HCT116 (cell line): ENCODE measurements around the gene PPIG. TPM values are rescaled to one million over a fixed set of nuclear protein-coding genes. Genes with fewer than 3 reads are reported as not detected.
"Not testable (repeated sequence)": the region's sequence is repeated elsewhere in the genome, so short reads cannot be mapped to it uniquely, and the experiment has no call there.

Source experiments
- ATAC-seq: fragments of 200-7000 bp; cut with Tn5 transposase; 2 replicates; pipeline ENCODE4 v1.9.1; 2020; ENCODE audit warnings: mild to moderate bottlenecking, moderate library complexity
- BruUV-seq: library from RNA; stranded (reverse); fragments of 400-500 nt; replicated peaks from 2 replicates; lab custom pipeline; 2021; lab: Mats Ljungman, UMichigan
- CTCF ChIA-PET: fragments of 300-600 bp; sonication (Branson Sonifier 250); formaldehyde crosslinking; loops from one replicate; lab custom pipeline; 2021; ENCODE audit warnings: antibody characterized with exemption; lab: Charles Lee
- POLR2A ChIA-PET: fragments of 300-600, 350-600 bp; sonication (Branson Sonifier 250); formaldehyde crosslinking; loops from one replicate; lab custom pipeline; 2021; ENCODE audit warnings: antibody characterized with exemption; lab: Charles Lee
- RAD21 ChIA-PET, 2 experiments: fragments of 300-600 bp; sonication (Branson Sonifier 250); formaldehyde crosslinking; loops; one replicate each; lab custom pipeline; 2023; ENCODE audit warnings: low total read pairs in 2 of 2; ENCODE audit not compliant: uncharacterized antibody in 2 of 2, unreplicated experiment in 2 of 2, low non-redundant PET in 1 of 2; lab: Charles Lee
- DNase-seq: peaks from one replicate; pipeline ENCODE4 v3.0.0-alpha.2; 2010; ENCODE audit warnings: low read depth, low spot score
- H2AFZ ChIP-seq: fragments of 200-600 bp; shearing (Covaris generic), sonication (generic); 2 replicates; pipeline ENCODE4 v1.6.1; 2017; ENCODE audit warnings: low read depth, mixed run types, mixed read lengths, antibody characterized with exemption, low read length; ENCODE audit not compliant: poor library complexity, severe bottlenecking
- H3K27ac ChIP-seq: 2 replicates; pipeline ENCODE4 v1.5.1; 2012; ENCODE audit warnings: low read depth, low read length
- H3K27me3 ChIP-seq: fragments of 200-600 bp; sonication (generic); 2 replicates; pipeline ENCODE4 v1.6.1; 2016; ENCODE audit warnings: mixed run types, low read length, mixed read lengths; ENCODE audit not compliant: insufficient read depth
- H3K36me3 ChIP-seq, 2 experiments: fragments of 200-500 bp in 1 of 2; fragments of 200-600 bp in 1 of 2; sonication (Bioruptor generic) in 1 of 2; sonication (generic) in 1 of 2; 2 replicates each; pipeline versions ENCODE4 v1.5.1 to v1.6.1; 2014 to 2016; ENCODE audit warnings: low read length in 2 of 2, inconsistent platforms in 1 of 2, mixed read lengths in 1 of 2, mixed run types in 1 of 2; ENCODE audit not compliant: insufficient read depth in 2 of 2, control insufficient read depth in 1 of 2
- H3K4me1 ChIP-seq, 2 experiments: fragments of 200-600 bp in 1 of 2; sonication (generic) in 1 of 2; 2 replicates each; pipeline versions ENCODE4 v1.5.1 to v1.6.1; 2012 to 2017; ENCODE audit warnings: low read length in 2 of 2, inconsistent platforms in 1 of 2, mild to moderate bottlenecking in 1 of 2, mixed read lengths in 1 of 2, mixed run types in 1 of 2, moderate library complexity in 1 of 2; ENCODE audit not compliant: insufficient read depth in 2 of 2, control insufficient read depth in 1 of 2
- H3K4me2 ChIP-seq: fragments of 200-600 bp; sonication (generic); 2 replicates; pipeline ENCODE4 v1.6.1; 2017; ENCODE audit warnings: mixed run types, low read length, mixed read lengths
- H3K4me3 ChIP-seq, 2 experiments: fragments of 200-600 bp in 1 of 2; sonication (generic) in 1 of 2; replicated peaks in 1 of 2; 2 replicates each; pipeline ENCODE4 v1.5.1; 2011 to 2016; ENCODE audit warnings: low read length in 2 of 2, control low read depth in 1 of 2, low read depth in 1 of 2, mild to moderate bottlenecking in 1 of 2, mixed read lengths in 1 of 2, mixed run types in 1 of 2
- H3K79me2 ChIP-seq: fragments of 200-600 bp; sonication (generic); 2 replicates; pipeline ENCODE4 v1.6.1; 2017; ENCODE audit warnings: mild to moderate bottlenecking, mixed run types, low read length, moderate library complexity, mixed read lengths; ENCODE audit not compliant: insufficient read depth
- H3K9ac ChIP-seq: fragments of 200-600 bp; sonication (generic); 2 replicates; pipeline ENCODE4 v1.6.1; 2016; ENCODE audit warnings: low read length, mixed read lengths
- H3K9me2 ChIP-seq: fragments of 200-600 bp; sonication (generic), shearing (Covaris generic); 2 replicates; pipeline ENCODE4 v1.6.1; 2017; ENCODE audit warnings: mixed run types, mild to moderate bottlenecking, moderate library complexity; ENCODE audit not compliant: insufficient read depth
- H3K9me3 ChIP-seq, 2 experiments: fragments of 200-500 bp in 1 of 2; fragments of 200-600 bp in 1 of 2; sonication (Bioruptor generic) in 1 of 2; sonication (generic) in 1 of 2; 2 replicates each; pipeline ENCODE4 v1.6.1; 2014 to 2017; ENCODE audit warnings: low read length in 2 of 2, mixed read lengths in 2 of 2, inconsistent platforms in 1 of 2, low read depth in 1 of 2, mild to moderate bottlenecking in 1 of 2, mixed run types in 1 of 2, moderate library complexity in 1 of 2; ENCODE audit not compliant: control insufficient read depth in 1 of 2, insufficient read depth in 1 of 2
- H4K20me1 ChIP-seq: fragments of 200-600 bp; sonication (generic), shearing (Covaris generic); 2 replicates; pipeline ENCODE4 v1.6.1; 2017; ENCODE audit warnings: mixed run types, mild to moderate bottlenecking, moderate library complexity; ENCODE audit not compliant: insufficient read depth
- CBX3 ChIP-seq: IDR thresholded peaks from 2 replicates; pipeline ENCODE4 v1.6.1; 2012; ENCODE audit warnings: low read depth
- CEBPB ChIP-seq: IDR thresholded peaks from 2 replicates; pipeline ENCODE4 v1.6.1; 2012; ENCODE audit warnings: low read depth
- JUND ChIP-seq: IDR thresholded peaks from 2 replicates; pipeline ENCODE4 v1.6.1; 2012
- POLR2A ChIP-seq: IDR thresholded peaks from 2 replicates; pipeline ENCODE4 v1.7.0; 2011; ENCODE audit warnings: borderline replicate concordance; ENCODE audit not compliant: insufficient read depth, insufficient read length; ENCODE audit errors: extremely low read depth
- RAD21 ChIP-seq: IDR thresholded peaks from 2 replicates; pipeline ENCODE4 v1.6.1; 2012; ENCODE audit warnings: low read depth, mild to moderate bottlenecking
- TCF7L2 ChIP-seq: IDR thresholded peaks from 2 replicates; pipeline ENCODE4 v1.7.0; 2011; ENCODE audit warnings: borderline replicate concordance, inconsistent platforms; ENCODE audit not compliant: insufficient read depth, insufficient read length; ENCODE audit errors: extremely low read depth
- YY1 ChIP-seq: IDR thresholded peaks from 2 replicates; pipeline ENCODE4 v1.6.1; 2011; ENCODE audit warnings: low read length, low read depth, moderate library complexity, mild to moderate bottlenecking; ENCODE audit not compliant: insufficient replicate concordance; ENCODE audit errors: extremely low read depth
- ZFX ChIP-seq: fragments of 450-650 bp; IDR thresholded peaks from 2 replicates; pipeline ENCODE4 v1.6.1; 2017
- ZNF274 ChIP-seq: fragments of 200-500 bp; sonication (Bioruptor generic); IDR thresholded peaks from 2 replicates; pipeline ENCODE4 v1.6.1; 2014; ENCODE audit warnings: mild to moderate bottlenecking, low read depth, low read length, inconsistent platforms
- intact Hi-C: fragments of 100-400 bp; cut with micrococcal nuclease; formaldehyde crosslinking; loops from 2 replicates; pipeline ENCODE4 v1.10.0; 2022
- total RNA-seq: library from RNA; stranded (reverse); gene quantifications from one replicate; pipeline ENCODE4 v1.2.1, GENCODE V29; 2021; ENCODE audit not compliant: unreplicated experiment
- TF ChIP-seq, protein P1 (sequence below): IDR thresholded peaks from 2 replicates; pipeline ENCODE4 v1.6.1; 2012
- TF ChIP-seq, protein P2 (sequence below): IDR thresholded peaks from 2 replicates; pipeline ENCODE4 v1.6.1; 2011; ENCODE audit warnings: mild to moderate bottlenecking, low read length, moderate library complexity; ENCODE audit not compliant: insufficient replicate concordance; ENCODE audit errors: extremely low read depth
- TF ChIP-seq, protein P3 (sequence below), 3 experiments: fragments of 200-600 bp in 1 of 3; sonication (generic) in 1 of 3; IDR thresholded peaks in 2 of 3; conservative IDR thresholded peaks in 1 of 3; 2 replicates each; pipeline ENCODE4 v1.5.1; 2012 to 2017; ENCODE audit warnings: low read depth in 2 of 3, low read length in 2 of 3, antibody characterized with exemption in 1 of 3, borderline replicate concordance in 1 of 3, control low read depth in 1 of 3, mild to moderate bottlenecking in 1 of 3, mixed read lengths in 1 of 3, mixed run types in 1 of 3, moderate library complexity in 1 of 3; ENCODE audit not compliant: insufficient read depth in 1 of 3

PPIG gene
- total RNA-seq, 1 experiment from 2014 or later = 55.3 TPM

DNA sequence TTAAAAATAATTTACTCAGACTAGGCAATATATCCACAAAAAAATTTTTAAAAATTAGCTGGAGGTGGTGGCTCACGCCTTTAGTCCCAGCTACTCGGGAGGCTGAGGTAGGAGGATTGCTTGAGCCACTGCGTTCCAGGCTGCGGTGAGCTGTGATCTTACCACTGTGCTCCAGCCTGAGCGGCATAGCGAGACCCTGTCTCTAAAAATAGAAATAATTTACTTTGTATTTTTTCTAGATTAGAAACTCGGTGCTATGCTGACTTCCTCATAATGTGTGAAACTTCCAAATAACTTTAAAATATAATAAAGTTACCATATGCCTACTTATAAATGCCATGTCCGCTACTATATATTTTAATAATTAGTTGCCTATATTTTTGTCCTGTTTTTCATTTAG is 6.7 kb downstream of the PPIG start:
- ChIA-PET POLR2A (no interaction called here), RAD21 (no interaction called here), CTCF (no interaction called here)
- ATAC-seq = no peak
- no peak overlapping the region for H3K4me3 ChIP-seq
- H3K9me3 ChIP-seq = no peaks in the 10 kb centered on the region
- H3K79me2 ChIP-seq = peaks cover 100% of the 10 kb centered on the region
- no peak overlapping the region for H3K27ac ChIP-seq
- no peak for DNase-seq
- peaks cover 7 to 8% of the 10 kb centered on the region in 2 experiments; a peak in 3 of 4 replicates for H3K4me1 ChIP-seq
- intact Hi-C loops = no loop called here
- H3K9ac ChIP-seq = no peak overlapping the region
- H3K9me2 ChIP-seq = no peaks in the 10 kb centered on the region
- H3K27me3 ChIP-seq = no peaks in the 10 kb centered on the region
- H3K36me3 ChIP-seq = no peaks in the 10 kb centered on the region
- no TSS peak for BruUV-seq
- peaks cover 8% of the 10 kb centered on the region; the same call in 1 of the 2 replicates for H4K20me1 ChIP-seq
- H3K4me2 ChIP-seq = no peak overlapping the region
- no peak overlapping the region for H2AFZ ChIP-seq
- TF ChIP-seq, protein P1, sequence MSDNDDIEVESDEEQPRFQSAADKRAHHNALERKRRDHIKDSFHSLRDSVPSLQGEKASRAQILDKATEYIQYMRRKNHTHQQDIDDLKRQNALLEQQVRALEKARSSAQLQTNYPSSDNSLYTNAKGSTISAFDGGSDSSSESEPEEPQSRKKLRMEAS = no peak
- TF ChIP-seq ZFX (no peak), POLR2A (no peak), CBX3 (no peak), CEBPB (no peak), RAD21 (no peak), YY1 (no peak), TCF7L2 (no peak), ZNF274 (no peak), JUND (no peak)
- TF ChIP-seq, protein P2, sequence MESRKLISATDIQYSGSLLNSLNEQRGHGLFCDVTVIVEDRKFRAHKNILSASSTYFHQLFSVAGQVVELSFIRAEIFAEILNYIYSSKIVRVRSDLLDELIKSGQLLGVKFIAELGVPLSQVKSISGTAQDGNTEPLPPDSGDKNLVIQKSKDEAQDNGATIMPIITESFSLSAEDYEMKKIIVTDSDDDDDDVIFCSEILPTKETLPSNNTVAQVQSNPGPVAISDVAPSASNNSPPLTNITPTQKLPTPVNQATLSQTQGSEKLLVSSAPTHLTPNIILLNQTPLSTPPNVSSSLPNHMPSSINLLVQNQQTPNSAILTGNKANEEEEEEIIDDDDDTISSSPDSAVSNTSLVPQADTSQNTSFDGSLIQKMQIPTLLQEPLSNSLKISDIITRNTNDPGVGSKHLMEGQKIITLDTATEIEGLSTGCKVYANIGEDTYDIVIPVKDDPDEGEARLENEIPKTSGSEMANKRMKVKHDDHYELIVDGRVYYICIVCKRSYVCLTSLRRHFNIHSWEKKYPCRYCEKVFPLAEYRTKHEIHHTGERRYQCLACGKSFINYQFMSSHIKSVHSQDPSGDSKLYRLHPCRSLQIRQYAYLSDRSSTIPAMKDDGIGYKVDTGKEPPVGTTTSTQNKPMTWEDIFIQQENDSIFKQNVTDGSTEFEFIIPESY = no peak
- TF ChIP-seq, protein P3, sequence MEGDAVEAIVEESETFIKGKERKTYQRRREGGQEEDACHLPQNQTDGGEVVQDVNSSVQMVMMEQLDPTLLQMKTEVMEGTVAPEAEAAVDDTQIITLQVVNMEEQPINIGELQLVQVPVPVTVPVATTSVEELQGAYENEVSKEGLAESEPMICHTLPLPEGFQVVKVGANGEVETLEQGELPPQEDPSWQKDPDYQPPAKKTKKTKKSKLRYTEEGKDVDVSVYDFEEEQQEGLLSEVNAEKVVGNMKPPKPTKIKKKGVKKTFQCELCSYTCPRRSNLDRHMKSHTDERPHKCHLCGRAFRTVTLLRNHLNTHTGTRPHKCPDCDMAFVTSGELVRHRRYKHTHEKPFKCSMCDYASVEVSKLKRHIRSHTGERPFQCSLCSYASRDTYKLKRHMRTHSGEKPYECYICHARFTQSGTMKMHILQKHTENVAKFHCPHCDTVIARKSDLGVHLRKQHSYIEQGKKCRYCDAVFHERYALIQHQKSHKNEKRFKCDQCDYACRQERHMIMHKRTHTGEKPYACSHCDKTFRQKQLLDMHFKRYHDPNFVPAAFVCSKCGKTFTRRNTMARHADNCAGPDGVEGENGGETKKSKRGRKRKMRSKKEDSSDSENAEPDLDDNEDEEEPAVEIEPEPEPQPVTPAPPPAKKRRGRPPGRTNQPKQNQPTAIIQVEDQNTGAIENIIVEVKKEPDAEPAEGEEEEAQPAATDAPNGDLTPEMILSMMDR (IDR thresholded peaks at IDR 0.05 in 2 of 3, conservative IDR thresholded peaks at IDR 0.05 in 1 of 3; ENCODE audit: borderline replicate concordance in 1 of 3, insufficient read depth in 1 of 3, low read depth in 2 of 3, low read length in 2 of 3) = no peak

DNA sequence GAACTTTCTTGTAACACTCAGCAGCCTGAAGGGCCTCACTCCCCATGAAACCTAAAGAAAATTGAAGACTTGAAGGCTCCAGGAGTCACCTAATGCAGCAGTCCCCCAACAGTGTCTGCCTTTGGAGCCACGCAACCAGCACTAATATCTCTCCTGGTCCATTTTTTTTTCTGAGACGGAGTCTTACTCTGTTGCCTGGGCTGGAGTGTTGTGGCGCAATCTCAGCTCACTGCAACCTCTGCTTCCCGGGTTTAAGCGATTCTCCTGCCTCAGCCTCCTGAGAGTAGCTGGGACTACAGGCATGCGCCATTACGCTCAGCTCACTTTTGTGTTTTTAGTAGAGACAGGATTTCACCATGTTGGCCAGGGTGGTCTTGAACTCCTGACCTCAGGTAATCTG is 12.4 kb downstream of the PPIG start:
- H3K36me3 ChIP-seq, H3K27me3 ChIP-seq, H3K4me3 ChIP-seq, H3K9me2 ChIP-seq, H3K9ac ChIP-seq, intact Hi-C loops, H3K27ac ChIP-seq, RAD21 ChIA-PET, H3K4me2 ChIP-seq, DNase-seq, BruUV-seq, H3K9me3 ChIP-seq, H3K4me1 ChIP-seq, POLR2A ChIA-PET, ATAC-seq, CTCF ChIA-PET, H2AFZ ChIP-seq: not testable (repeated sequence)
- Histone ChIP-seq H3K79me2 (peaks cover 100% of the 10 kb centered on the region), H4K20me1 (peaks cover 26% of the 10 kb centered on the region)
